Hematopoietic multipotent progenitor cell treated with erythropoietin and hydrocortisone succinate and interleukin-3 and kit ligand, for 4 days (in vitro differentiated cells): Measurements from ENCODE around the gene FECH.

Experiments used
- DNase-seq: peaks from one replicate; pipeline ENCODE4 v3.0.0-alpha.2; 2015

The FECH gene

DNA sequence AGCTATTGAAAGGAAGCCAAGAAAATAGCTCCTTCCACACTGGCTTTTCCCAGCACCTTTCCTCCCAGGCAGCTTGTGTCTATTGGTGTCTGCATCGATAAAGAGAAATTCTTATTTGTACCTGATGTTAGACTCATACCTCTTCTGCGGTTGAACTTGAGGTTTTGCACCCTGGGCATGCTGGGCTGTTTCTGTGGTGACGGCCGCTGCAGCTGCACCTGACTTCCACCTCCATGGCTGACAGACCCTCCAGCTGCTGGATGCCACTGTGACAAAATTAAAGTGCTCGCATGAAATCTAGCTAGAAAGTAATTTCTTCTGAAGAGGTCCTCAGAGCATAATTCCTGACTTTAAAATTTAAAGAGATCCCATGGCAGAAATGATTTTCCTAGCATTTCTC is 6.6 kb downstream of the FECH start:
- DNase-seq = no peak

GRCh38 chr18:57576316-57576715 is 10.2 kb downstream of the FECH start:
- no peak for DNase-seq

GRCh38 chr18:57575542-57575941 is 11.0 kb downstream of the FECH start:
- no peak for DNase-seq

- no peak for DNase-seq
These were observed 11.6 kb downstream of the FECH start for GRCh38 chr18:57574866-57575265.

- DNase-seq = no peak
These were observed 16.3 kb downstream of the FECH start for GRCh38 chr18:57570162-57570561.

DNA sequence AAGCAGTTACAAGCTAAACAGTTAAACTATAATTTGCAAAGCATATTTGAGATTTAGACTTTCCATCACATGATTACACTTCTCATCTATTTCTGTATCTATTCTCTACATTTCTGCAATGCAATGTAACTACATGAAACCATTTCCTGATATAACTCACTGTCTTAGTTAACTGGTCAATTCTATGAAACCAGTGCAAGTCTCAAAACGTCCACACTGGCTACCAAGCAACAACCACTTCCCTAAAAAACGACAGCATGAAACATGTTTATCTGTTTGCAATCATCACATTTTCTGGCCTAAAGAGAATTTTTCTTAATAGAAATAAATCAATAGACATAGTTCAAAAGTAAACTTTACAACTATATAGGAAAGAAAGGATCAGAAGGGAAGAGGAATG is 17.4 kb downstream of the FECH start:
- no peak for DNase-seq

GRCh38 chr18:57561728-57562423 is 24.6 kb downstream of the FECH start:
- peak; percentile 81 for DNase-seq

DNA sequence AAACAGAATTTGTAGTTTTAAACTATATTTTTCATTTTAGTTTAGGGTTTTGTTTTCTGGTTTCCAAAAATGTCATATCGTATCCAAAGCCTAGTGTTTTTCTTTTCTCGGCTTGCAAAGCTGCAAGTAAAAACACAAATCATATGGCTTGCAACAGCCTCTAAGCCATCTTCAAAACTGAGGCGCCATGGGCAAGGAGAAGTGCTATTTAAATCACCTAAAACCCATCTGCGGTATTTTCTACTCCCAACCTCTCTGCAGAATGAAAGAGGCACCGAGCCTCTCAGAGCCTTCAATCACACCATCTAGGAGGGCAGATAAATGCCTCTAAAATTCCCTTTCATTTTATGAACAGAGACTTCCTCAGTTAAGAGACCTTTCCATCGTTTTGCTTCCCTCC is 25.2 kb downstream of the FECH start:
- no peak for DNase-seq

- DNase-seq = no peak
These were observed 27.2 kb downstream of the FECH start for GRCh38 chr18:57559314-57559713.

DNA sequence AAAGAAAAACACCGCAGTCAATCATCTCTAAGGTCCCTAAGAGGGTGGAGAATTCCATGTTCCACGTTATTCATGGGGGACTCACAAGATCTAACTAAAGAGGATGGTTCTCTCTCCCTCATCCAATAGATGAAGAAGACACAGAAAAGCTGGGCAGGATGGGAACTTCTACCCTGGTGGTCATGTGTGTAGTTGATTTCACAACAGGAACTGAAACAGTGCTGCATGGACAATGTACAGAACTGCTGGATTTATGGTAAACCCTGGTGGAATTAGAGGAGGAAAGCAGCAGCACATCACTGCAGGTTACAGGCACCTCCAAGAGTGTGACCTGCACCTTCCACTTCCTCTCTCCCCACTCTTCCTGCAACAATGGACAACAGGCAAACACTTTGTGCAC is 31.4 kb downstream of the FECH start:
- DNase-seq = no peak

GRCh38 chr18:57550510-57550909 is 36.0 kb downstream of the FECH start:
- no peak for DNase-seq

- DNase-seq = peak; percentile 18
These were observed 39.2 kb downstream of the FECH start for GRCh38 chr18:57547260-57547659.

GRCh38 chr18:57544936-57545660 is 41.4 kb downstream of the FECH start:
- peak; percentile 13 for DNase-seq

GRCh38 chr18:57543560-57543959 is 42.9 kb downstream of the FECH start:
- DNase-seq = no peak

GRCh38 chr18:57542812-57543427 is 43.6 kb downstream of the FECH start:
- no peak for DNase-seq

GRCh38 chr18:57542126-57542525 is 44.4 kb downstream of the FECH start:
- no peak for DNase-seq

- no peak for DNase-seq
These were observed 46.8 kb downstream of the FECH start for GRCh38 chr18:57539702-57540101.

GRCh38 chr18:57538614-57539013 is 47.9 kb downstream of the FECH start:
- DNase-seq = no peak

- no peak for DNase-seq
These were observed 52.0 kb downstream of the FECH start for GRCh38 chr18:57534511-57534909.

DNA sequence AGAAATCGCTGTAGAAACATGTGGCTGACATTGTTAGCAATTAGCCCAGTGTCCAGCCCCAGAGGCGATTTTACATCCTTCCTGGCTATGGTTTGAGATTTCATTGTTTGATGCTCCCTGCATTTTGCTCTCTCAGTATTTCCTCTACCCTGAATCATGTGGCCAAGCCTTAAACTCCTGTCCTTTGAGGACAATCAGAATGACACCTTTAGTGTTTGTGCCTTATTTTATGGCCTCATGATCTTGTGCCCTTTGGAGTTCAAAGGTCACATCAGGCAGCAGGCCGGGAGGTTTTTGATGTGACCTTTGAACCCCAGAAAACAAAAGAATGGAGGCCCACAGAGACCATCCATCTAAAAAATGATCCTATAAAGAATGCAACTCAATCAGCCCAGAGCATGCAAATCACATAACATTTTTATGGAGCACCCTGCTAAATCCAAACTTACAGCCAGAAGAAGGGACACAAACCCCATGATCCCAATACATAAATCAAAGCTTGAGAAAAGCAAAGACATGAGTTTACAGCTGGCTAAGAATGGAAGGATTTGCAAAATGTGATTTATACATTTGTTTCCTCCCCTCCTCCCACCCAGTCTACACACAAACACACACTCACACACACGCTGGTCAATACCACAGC is 52.5 kb downstream of the FECH start:
- no peak for DNase-seq

- DNase-seq = no peak
These were observed 53.3 kb downstream of the FECH start for GRCh38 chr18:57533006-57533867.

DNA sequence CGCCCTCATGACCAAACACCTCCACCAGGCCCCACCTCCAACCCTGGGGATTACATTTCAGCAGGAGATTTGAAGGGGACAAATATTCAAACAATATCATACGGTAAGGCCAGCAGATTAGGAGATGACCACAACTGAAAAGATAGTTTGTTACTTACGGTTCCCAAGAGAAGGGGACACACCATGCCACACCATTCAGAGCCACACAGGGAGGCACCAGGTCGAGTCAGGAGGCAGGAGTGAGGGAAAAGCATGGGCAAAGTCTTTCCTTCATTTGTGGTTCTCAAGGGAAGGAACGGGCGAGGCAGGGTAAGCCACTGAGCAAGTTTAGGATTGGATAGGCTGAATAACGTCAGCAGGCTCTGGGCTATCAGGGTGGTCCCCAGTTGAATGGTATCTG is 57.4 kb downstream of the FECH start:
- no peak for DNase-seq
